Amniotic stem cell (primary cell): ENCODE results near the gene TTC23.

Experiments used
- DNase-seq: peaks from one replicate; lab custom pipeline; 2025; lab: John Stamatoyannopoulos, UW

TTC23 gene

DNA sequence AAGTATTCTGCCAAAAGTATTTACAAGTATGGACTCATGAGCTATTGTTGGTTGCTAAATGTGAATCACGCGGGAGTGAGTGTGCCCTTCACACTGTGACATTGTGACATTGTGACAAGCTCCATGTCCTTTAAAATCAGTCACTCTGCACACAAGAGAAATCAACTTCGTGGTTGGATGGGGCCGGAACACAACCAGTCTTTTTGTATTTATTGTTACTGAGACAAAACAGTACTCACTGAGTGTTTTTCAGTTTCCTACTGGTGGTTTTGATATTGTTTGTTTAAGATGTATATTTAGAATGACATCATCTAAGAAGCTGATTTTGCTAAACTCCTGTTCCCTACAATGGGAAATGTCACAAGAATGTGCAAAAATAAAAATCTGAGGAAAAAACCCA, 114.2 kb downstream of the TTC23 start:
- DNase-seq: no peak

GRCh38 chr15:99134317-99134821, 115.0 kb downstream of the TTC23 start:
- DNase-seq: no peak

DNA sequence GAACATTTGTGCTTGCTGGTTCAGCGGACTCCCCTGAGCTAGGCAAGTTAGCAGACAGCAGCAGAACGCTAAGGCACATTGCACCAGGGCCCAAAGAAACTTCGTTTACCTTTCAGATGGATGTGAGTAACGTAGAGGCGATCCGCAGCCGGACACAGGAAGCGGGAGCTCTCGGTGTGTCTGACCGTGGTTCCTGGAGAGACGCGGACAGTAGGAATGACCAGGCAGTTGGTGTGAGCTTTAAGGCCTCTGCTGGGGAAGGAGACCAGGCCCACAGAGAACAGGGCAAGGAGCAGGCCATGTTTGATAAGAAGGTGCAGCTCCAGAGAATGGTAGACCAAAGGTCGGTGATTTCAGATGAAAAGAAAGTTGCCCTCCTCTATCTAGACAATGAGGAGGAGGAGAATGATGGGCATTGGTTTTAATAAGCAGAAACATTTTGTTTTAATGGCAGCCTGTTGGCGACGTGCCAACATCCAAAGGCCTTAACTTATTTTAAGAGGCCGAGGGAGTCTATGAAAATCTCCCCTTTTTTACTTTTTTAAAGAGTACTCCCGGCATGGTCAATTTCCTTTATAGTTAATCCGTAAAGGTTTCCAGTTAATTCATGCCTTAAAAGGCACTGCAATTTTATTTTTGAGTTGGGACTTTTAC, 116.6 kb downstream of the TTC23 start:
- DNase-seq: no peak

GRCh38 chr15:99132122-99132521, 117.3 kb downstream of the TTC23 start:
- DNase-seq: no peak

GRCh38 chr15:99131441-99132023, 117.8 kb downstream of the TTC23 start:
- DNase-seq: no peak

GRCh38 chr15:99130765-99131440, 118.5 kb downstream of the TTC23 start:
- no peak for DNase-seq

GRCh38 chr15:99130314-99130713, 119.1 kb downstream of the TTC23 start:
- no peak for DNase-seq

DNA sequence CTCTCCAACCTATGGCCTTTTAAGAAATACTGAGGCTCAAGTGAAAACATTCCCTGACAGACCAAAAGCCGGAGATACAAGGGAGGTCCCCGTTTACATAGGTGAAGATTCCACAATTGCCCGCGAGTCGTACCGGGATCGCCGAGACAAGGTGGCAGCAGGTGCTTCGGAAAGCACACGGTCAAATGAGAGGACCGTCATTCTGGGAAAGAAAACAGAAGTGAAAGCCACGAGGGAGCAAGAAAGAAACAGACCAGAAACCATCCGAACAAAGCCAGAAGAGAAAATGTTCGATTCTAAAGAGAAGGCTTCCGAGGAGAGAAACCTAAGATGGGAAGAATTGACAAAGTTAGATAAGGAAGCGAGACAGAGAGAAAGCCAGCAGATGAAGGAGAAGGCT, 119.7 kb downstream of the TTC23 start:
- DNase-seq: no peak

- no peak for DNase-seq
Observed at GRCh38 chr15:99128411-99128810, 121.0 kb downstream of the TTC23 start.

DNA sequence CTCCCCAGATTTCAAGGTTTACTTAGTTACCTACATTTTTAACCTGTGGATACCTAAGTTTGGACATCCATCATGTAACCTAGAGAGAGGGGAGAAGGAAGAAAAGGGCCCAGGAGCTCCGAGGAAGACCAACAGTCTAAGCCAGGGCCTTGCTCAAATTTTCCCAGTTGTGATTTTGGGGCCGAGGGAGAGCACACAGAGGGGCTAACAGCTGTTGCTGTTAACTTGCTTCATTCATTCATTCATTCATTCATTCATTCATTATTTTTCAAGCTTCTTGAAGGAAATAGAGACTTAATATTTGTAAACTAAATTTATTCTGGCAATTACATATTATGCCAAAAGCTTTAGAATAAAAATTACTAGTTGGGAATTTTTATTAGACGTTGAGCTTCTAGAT, 121.6 kb downstream of the TTC23 start:
- no peak for DNase-seq

- no peak for DNase-seq
Observed at GRCh38 chr15:99126930-99127329, 122.5 kb downstream of the TTC23 start.

DNA sequence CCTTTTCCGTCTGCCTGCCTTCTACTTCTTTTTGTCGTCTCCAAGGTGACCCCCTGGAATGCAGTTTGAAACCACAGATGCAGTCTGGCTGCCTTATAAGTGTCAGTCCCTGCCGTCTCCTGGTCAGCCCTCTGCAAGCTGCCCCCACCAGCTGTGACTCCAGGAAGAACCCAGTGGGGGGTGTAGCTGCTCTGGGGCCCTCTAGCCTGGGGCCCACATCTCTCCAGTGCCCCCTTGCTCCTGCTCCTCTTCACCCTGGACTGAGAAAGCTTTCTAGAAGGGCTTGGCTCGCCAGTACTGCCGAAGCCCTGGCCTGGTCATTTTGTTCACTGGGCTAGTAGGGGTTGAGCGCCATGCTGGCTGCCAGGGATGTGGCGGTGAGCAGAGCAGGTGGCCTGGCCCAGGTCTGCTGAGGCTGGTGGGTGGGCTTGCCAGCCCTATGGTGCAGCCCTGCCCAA, 123.2 kb downstream of the TTC23 start:
- DNase-seq: no peak

DNA sequence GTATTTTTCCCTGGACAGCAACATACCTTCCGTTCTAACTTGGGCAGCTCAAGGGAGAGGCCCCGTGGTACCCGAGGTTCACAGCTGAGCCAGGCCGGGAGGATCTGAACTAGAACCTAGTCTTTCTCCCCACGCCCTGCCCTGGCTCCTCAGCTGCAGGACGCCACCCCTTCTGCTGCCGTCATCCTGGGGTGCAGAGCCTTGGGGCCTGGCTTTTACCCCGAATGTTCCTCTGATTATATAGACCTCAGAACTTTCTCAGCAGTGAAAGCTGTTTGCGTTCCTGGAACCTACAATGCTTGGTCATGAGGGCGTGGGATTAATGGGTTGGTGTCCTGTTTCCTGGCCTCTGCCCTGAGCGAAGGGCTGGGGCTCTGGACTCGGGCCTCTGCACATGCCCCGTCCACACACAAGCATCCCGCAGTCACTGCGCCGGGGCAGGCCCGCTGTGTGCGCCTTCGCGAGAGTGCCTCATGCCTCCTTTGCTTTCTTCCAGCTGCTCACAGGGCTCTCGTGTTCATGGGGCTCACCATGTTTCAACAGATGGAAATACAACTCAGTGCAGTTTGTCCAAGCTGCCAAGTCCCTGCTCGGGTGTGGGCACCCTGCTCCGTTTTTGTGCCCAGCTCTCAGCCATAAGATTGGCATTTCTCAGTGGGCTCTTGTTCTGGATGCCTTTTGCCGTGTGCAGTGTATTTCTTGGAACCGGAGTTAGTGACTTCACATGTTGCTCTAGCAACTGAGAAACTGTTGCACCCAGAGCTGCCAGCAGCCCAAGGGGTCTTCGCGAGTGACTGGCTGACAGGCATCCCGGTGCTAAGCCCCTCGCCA, 124.1 kb downstream of the TTC23 start:
- no peak for DNase-seq

GRCh38 chr15:99124641-99125040, 124.7 kb downstream of the TTC23 start:
- DNase-seq: no peak

- peak; percentile 74 for DNase-seq
Observed at GRCh38 chr15:99123713-99124451, 125.5 kb downstream of the TTC23 start.

- DNase-seq: no peak
Observed at GRCh38 chr15:99122831-99123712, 126.3 kb downstream of the TTC23 start.

- DNase-seq: no peak
Observed at GRCh38 chr15:99121691-99122410, 127.5 kb downstream of the TTC23 start.

DNA sequence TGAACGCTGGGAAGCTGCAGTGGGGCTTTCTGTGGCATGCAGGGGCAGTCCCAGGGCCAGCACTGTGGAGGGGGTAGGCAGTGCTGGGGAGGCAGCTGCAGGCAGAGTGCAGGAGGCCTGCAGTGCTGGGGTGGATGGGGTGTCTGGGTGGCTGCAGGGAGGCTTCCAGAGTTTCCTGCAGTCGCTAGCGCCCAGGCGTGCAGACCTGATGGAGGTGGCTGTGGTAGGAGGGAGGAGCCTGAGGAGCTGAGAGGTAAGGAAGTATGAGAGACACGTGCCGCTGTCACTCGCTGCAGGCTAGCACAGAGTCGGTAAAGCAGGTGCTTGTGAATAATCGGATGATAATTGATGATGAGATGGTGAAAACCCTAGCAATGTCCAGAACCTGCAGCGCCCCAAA, 128.2 kb downstream of the TTC23 start:
- no peak for DNase-seq

- DNase-seq: no peak
Observed at GRCh38 chr15:99120050-99120777, 129.2 kb downstream of the TTC23 start.
